ENCODE measurements around the gene EHD2.

- TF ChIP-seq POLR2A (IDR thresholded peaks at IDR 0.05): no peak
- no peak for TF ChIP-seq CTCF (IDR thresholded peaks at IDR 0.05)
Measured at GRCh38 chr19:47711652-47712242, 1.5 kb upstream of the EHD2 start.
